Embryonic facial prominence (tissue), 1 donor: Measurements from ENCODE around the gene URI1.

Experiments
- DNase-seq: peaks from one replicate; pipeline ENCODE4 v3.0.0-alpha.2; 2016; ENCODE audit errors: extremely low spot score

Gene URI1

GRCh38 chr19:29971002-29971401 is 29.0 kb downstream of the URI1 start:
- no peak for DNase-seq

GRCh38 chr19:29971648-29972047 is 29.6 kb downstream of the URI1 start:
- no peak for DNase-seq

- no peak for DNase-seq
Measured at GRCh38 chr19:29974701-29975100, 32.7 kb downstream of the URI1 start.

GRCh38 chr19:29976151-29976943 is 34.3 kb downstream of the URI1 start:
- DNase-seq, result no peak

- no peak for DNase-seq
Measured at GRCh38 chr19:29978080-29978479, 36.0 kb downstream of the URI1 start.

- no peak for DNase-seq
Measured at GRCh38 chr19:29983568-29983967, 41.5 kb downstream of the URI1 start.

GRCh38 chr19:29985196-29985595 is 43.2 kb downstream of the URI1 start:
- DNase-seq, result no peak

- no peak for DNase-seq
Measured at GRCh38 chr19:29988351-29988750, 46.3 kb downstream of the URI1 start.

- DNase-seq, result no peak
Measured at GRCh38 chr19:29992233-29992867, 50.3 kb downstream of the URI1 start.

GRCh38 chr19:29999490-29999889 is 57.5 kb downstream of the URI1 start:
- DNase-seq, result no peak

GRCh38 chr19:30000862-30001261 is 58.8 kb downstream of the URI1 start:
- no peak for DNase-seq

- DNase-seq, result no peak
Measured at GRCh38 chr19:30001301-30001700, 59.3 kb downstream of the URI1 start.

GRCh38 chr19:30001791-30002190 is 59.8 kb downstream of the URI1 start:
- DNase-seq, result no peak

GRCh38 chr19:30003866-30004265 is 61.8 kb downstream of the URI1 start:
- no peak for DNase-seq

- DNase-seq, result no peak
Measured at GRCh38 chr19:30004403-30004802, 62.4 kb downstream of the URI1 start.

- DNase-seq, result no peak
Measured at GRCh38 chr19:30006207-30006606, 64.2 kb downstream of the URI1 start.

GRCh38 chr19:30008169-30008568 is 66.1 kb downstream of the URI1 start:
- DNase-seq, result no peak

- no peak for DNase-seq
Measured at GRCh38 chr19:30009013-30009412, 67.0 kb downstream of the URI1 start.

GRCh38 chr19:30011051-30011578 is 69.1 kb downstream of the URI1 start:
- no peak for DNase-seq

GRCh38 chr19:30014770-30015169 is 72.7 kb downstream of the URI1 start:
- no peak for DNase-seq

- DNase-seq, result no peak
Measured at GRCh38 chr19:30017172-30017571, 75.1 kb downstream of the URI1 start.

- no peak for DNase-seq
Measured at GRCh38 chr19:30020189-30020588, 78.2 kb downstream of the URI1 start.

- no peak for DNase-seq
Measured at GRCh38 chr19:30022659-30023058, 80.6 kb downstream of the URI1 start.
